Measurements from ENCODE around the gene SELENOV.

SELENOV gene

GRCh38 chr19:39525205-39525604 is 10.3 kb downstream of the SELENOV start:
- DNase-seq = no peak

GRCh38 chr19:39531834-39532232 is 16.9 kb downstream of the SELENOV start:
- DNase-seq = no peak

GRCh38 chr19:39532233-39533002 is 17.5 kb downstream of the SELENOV start, which contains the start of gene EID2B:
Gene EID2B (minus strand): TSS chr19:39532852. CDS start chr19:39532802, 50 bp downstream.
- peak; percentile 97 for DNase-seq

GRCh38 chr19:39533003-39533512 is 18.1 kb downstream of the SELENOV start:
- no peak for DNase-seq

GRCh38 chr19:39533791-39534190 is 18.9 kb downstream of the SELENOV start:
- no peak for DNase-seq

GRCh38 chr19:39539165-39539517 is 24.2 kb downstream of the SELENOV start:
- DNase-seq = no peak

GRCh38 chr19:39539518-39540332 is 24.8 kb downstream of the SELENOV start, which contains the start of gene EID2:
Gene EID2 (minus strand): TSS chr19:39540161. CDS start chr19:39540079, 82 bp downstream.
- peak; percentile 93 for DNase-seq

- DNase-seq = no peak
Observed at GRCh38 chr19:39540333-39540673, 25.4 kb downstream of the SELENOV start.

GRCh38 chr19:39542206-39542605 is 27.3 kb downstream of the SELENOV start:
- no peak for DNase-seq

- DNase-seq = no peak
Observed at GRCh38 chr19:39543477-39543857, 28.5 kb downstream of the SELENOV start.

- no peak for DNase-seq
Observed at GRCh38 chr19:39544226-39544903, 29.4 kb downstream of the SELENOV start.

GRCh38 chr19:39544911-39545310 is 30.0 kb downstream of the SELENOV start:
- no peak for DNase-seq

- DNase-seq = no peak
Observed at GRCh38 chr19:39546599-39546998, 31.7 kb downstream of the SELENOV start.

- DNase-seq = no peak
Observed at GRCh38 chr19:39550197-39550596, 35.3 kb downstream of the SELENOV start.

- no peak for DNase-seq
Observed at GRCh38 chr19:39553082-39553652, 38.2 kb downstream of the SELENOV start.

- DNase-seq = no peak
Observed at GRCh38 chr19:39554701-39555311, 39.9 kb downstream of the SELENOV start.

- DNase-seq = no peak
Observed at GRCh38 chr19:39555883-39556282, 40.9 kb downstream of the SELENOV start.

- DNase-seq = no peak
Observed at GRCh38 chr19:39557811-39558623, 43.1 kb downstream of the SELENOV start.

- DNase-seq = no peak
Observed at GRCh38 chr19:39558624-39559117, 43.7 kb downstream of the SELENOV start.

GRCh38 chr19:39563408-39563807 is 48.5 kb downstream of the SELENOV start:
- DNase-seq = no peak

GRCh38 chr19:39566064-39566463 is 51.1 kb downstream of the SELENOV start:
- DNase-seq = no peak

All from NCI-H2171 treated with DMSO at 0.1 percent for 48 hours (cell line).